GM23338 (cell line): ENCODE results near the gene BLVRA. TPM values are rescaled to one million over a fixed set of nuclear protein-coding genes. Genes with fewer than 3 reads are reported as not detected.

Source experiments
- ATAC-seq: fragments of 200-7000 bp; cut with Tn5 transposase; 3 replicates; pipeline ENCODE4 v1.9.1; 2020
- DNase-seq: peaks from one replicate; pipeline ENCODE4 v3.0.0-alpha.2; 2015; ENCODE audit warnings: low spot score
- H2AFZ ChIP-seq: fragments of 200-600 bp; sonication (generic); 2 replicates; pipeline ENCODE4 v1.8.0; 2016; ENCODE audit warnings: antibody characterized with exemption, mild to moderate bottlenecking, moderate library complexity
- H3F3A ChIP-seq: fragments of 200-600 bp; sonication (generic); replicated peaks from 2 replicates; pipeline ENCODE4 v1.8.0; 2017; ENCODE audit warnings: antibody characterized with exemption, mixed run types, low read depth
- H3K27ac ChIP-seq: fragments of 200-600 bp; sonication (generic); 2 replicates; pipeline ENCODE4 v1.6.1; 2016; ENCODE audit warnings: low read depth
- H3K27me3 ChIP-seq: fragments of 200-600 bp; sonication (generic); 2 replicates; pipeline ENCODE4 v1.8.0; 2016; ENCODE audit warnings: mild to moderate bottlenecking, mixed run types, moderate library complexity; ENCODE audit not compliant: insufficient read depth
- H3K36me3 ChIP-seq: fragments of 200-600 bp; sonication (generic); 2 replicates; pipeline ENCODE4 v1.8.0; 2016; ENCODE audit warnings: mild to moderate bottlenecking; ENCODE audit not compliant: insufficient read depth
- H3K4me1 ChIP-seq: fragments of 200-600 bp; sonication (generic); 2 replicates; pipeline ENCODE4 v1.8.0; 2016; ENCODE audit warnings: mild to moderate bottlenecking, moderate library complexity; ENCODE audit not compliant: insufficient read depth
- H3K4me2 ChIP-seq: fragments of 200-600 bp; sonication (generic); 2 replicates; pipeline ENCODE4 v1.7.1; 2017; ENCODE audit warnings: mixed run types
- H3K4me3 ChIP-seq: fragments of 200-600 bp; sonication (generic); 2 replicates; pipeline ENCODE4 v1.6.1; 2016; ENCODE audit warnings: mixed run types
- H3K79me2 ChIP-seq: fragments of 200-600 bp; sonication (generic); replicated peaks from 2 replicates; pipeline ENCODE4 v1.8.0; 2017; ENCODE audit warnings: mild to moderate bottlenecking; ENCODE audit not compliant: insufficient read depth
- H3K9me2 ChIP-seq: fragments of 200-600 bp; sonication (generic); 2 replicates; pipeline ENCODE4 v1.8.0; 2017; ENCODE audit not compliant: insufficient read depth
- H4K20me1 ChIP-seq: fragments of 200-600 bp; sonication (generic); replicated peaks from 2 replicates; pipeline ENCODE4 v1.8.0; 2017; ENCODE audit warnings: mild to moderate bottlenecking; ENCODE audit not compliant: insufficient read depth
- H3K27ac Mint-ChIP-seq: 2 replicates; pipeline ENCODE4 v1.8.0; 2020; ENCODE audit warnings: inconsistent platforms, mild to moderate bottlenecking, moderate library complexity, mixed read lengths
- H3K27me3 Mint-ChIP-seq: 3 replicates; pipeline ENCODE4 v1.8.0; 2022; ENCODE audit warnings: low read depth, mild to moderate bottlenecking, moderate library complexity, mixed read lengths, inconsistent platforms; ENCODE audit not compliant: insufficient read depth, poor library complexity
- H3K36me3 Mint-ChIP-seq: 3 replicates; pipeline ENCODE4 v1.8.0; 2021; ENCODE audit warnings: low read depth, mild to moderate bottlenecking, inconsistent platforms, moderate library complexity, mixed read lengths
- H3K4me1 Mint-ChIP-seq: 3 replicates; pipeline ENCODE4 v1.8.0; 2020; ENCODE audit warnings: mild to moderate bottlenecking, inconsistent platforms, mixed read lengths
- H3K4me3 Mint-ChIP-seq: 3 replicates; pipeline ENCODE4 v1.8.0; 2021; ENCODE audit warnings: moderate library complexity, mild to moderate bottlenecking, inconsistent platforms, mixed read lengths
- H3K9me3 Mint-ChIP-seq: 3 replicates; pipeline ENCODE4 v1.8.0; 2020; ENCODE audit warnings: moderate library complexity, mild to moderate bottlenecking, inconsistent platforms, mixed read lengths
- CREB1 ChIP-seq: fragments of 250-450 bp; sonication (Bioruptor Pico); IDR thresholded peaks from 2 replicates; pipeline ENCODE4 v1.5.0; 2020; ENCODE audit warnings: low read depth, mild to moderate bottlenecking, moderate library complexity
- EZH2 ChIP-seq: fragments of 200-600 bp; sonication (generic); IDR thresholded peaks from one replicate; pipeline ENCODE4 v1.8.0; 2017; ENCODE audit warnings: antibody characterized with exemption, mild to moderate bottlenecking, low read depth; ENCODE audit not compliant: unreplicated experiment
- EZH2phosphoT487 ChIP-seq: fragments of 200-600 bp; sonication (generic); IDR thresholded peaks from one replicate; pipeline ENCODE4 v1.8.1; 2018; ENCODE audit warnings: antibody characterized with exemption; ENCODE audit not compliant: unreplicated experiment
- JUNB ChIP-seq: IDR thresholded peaks from one replicate; pipeline ENCODE4 v1.6.1; 2016; ENCODE audit warnings: antibody characterized with exemption; ENCODE audit not compliant: unreplicated experiment
- STAT1 ChIP-seq: IDR thresholded peaks from one replicate; pipeline ENCODE4 v1.6.1; 2016; ENCODE audit warnings: antibody characterized with exemption; ENCODE audit not compliant: unreplicated experiment
- ZNF114 ChIP-seq: fragments of 250-450 bp; sonication (Bioruptor Pico); IDR thresholded peaks from 2 replicates; pipeline ENCODE4 v1.5.0; 2020; ENCODE audit warnings: mild to moderate bottlenecking, moderate library complexity
- ZNF331 ChIP-seq: fragments of 250-450 bp; sonication (Bioruptor Pico); IDR thresholded peaks from 2 replicates; pipeline ENCODE4 v1.5.0; 2020; ENCODE audit warnings: low read depth, mild to moderate bottlenecking, moderate library complexity
- polyA plus RNA-seq: library from polyadenylated mRNA; unstranded; fragments of >200 nt; fragmentation: Nextera tagmentation; extraction: Ambion mirVana; gene quantifications from 2 replicates; pipeline ENCODE4 v1.2.1, GENCODE V29; 2016
- total RNA-seq: library from RNA; depleted of rRNA; stranded (reverse); fragments of >200 nt; shearing (Covaris generic); gene quantifications from 2 replicates; pipeline ENCODE4 v1.2.3, GENCODE V29; 2014
- TF ChIP-seq, protein P1 (sequence below): fragments of 250-450 bp; sonication (Bioruptor Pico); IDR thresholded peaks from 2 replicates; pipeline ENCODE4 v1.5.0; 2020; ENCODE audit warnings: mild to moderate bottlenecking, moderate library complexity
- TF ChIP-seq, protein P2 (sequence below): IDR thresholded peaks from 2 replicates; pipeline ENCODE4 v1.6.1; 2016; ENCODE audit warnings: antibody characterized with exemption
- TF ChIP-seq, protein P3 (sequence below): IDR thresholded peaks from one replicate; pipeline ENCODE4 v1.6.1; 2018; ENCODE audit warnings: antibody characterized with exemption; ENCODE audit not compliant: unreplicated experiment
- TF ChIP-seq, protein P4 (sequence below), 2 experiments: fragments of 200-600 bp in 1 of 2; sonication (generic) in 1 of 2; conservative IDR thresholded peaks; 2 replicates each; pipeline versions ENCODE4 v1.5.1 to v1.6.1; 2016 to 2017; ENCODE audit warnings: antibody characterized with exemption in 2 of 2, low read depth in 2 of 2, mild to moderate bottlenecking in 2 of 2, moderate library complexity in 1 of 2

BLVRA gene
- total and polyA plus RNA-seq, 2 experiments from 2014 or later, result 17.0 to 46.5 TPM

DNA sequence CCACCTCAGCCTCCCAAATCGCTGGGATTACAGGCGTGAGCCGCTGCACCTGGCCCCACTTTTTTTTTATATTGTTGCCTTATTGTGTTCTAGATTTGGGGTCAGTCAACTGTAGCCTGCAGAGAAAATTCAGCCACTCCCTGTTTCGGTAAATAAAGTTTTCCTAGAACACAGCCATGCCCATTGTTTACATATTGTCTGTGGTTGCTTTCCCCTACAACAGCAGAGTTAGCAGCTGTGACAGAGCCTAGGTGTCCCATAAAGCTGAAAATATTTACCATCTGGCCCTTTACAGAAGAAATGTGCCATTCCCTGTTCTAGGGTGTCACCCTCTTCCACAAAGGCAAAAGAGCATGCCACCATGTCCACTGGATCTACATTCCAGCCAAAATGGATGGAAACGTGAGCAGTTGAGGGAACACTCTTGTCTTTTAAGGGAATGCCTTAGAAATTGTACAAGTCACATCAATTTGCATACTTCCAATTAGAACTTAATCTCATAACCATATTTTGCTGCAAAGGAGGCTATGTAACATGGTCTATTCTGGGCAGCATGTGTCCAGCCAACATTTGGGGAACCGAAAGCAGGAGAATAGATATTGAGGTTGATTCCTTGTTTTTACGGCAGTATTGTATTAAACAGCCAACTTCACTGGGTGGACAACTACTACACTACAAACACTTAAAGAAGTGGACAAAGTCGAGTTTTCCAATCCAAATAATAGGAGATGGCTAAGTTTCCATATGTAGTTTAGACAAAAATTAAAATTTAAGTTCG, 11.0 kb upstream of the BLVRA start (continued):
- no peak for TF ChIP-seq EZH2

DNA sequence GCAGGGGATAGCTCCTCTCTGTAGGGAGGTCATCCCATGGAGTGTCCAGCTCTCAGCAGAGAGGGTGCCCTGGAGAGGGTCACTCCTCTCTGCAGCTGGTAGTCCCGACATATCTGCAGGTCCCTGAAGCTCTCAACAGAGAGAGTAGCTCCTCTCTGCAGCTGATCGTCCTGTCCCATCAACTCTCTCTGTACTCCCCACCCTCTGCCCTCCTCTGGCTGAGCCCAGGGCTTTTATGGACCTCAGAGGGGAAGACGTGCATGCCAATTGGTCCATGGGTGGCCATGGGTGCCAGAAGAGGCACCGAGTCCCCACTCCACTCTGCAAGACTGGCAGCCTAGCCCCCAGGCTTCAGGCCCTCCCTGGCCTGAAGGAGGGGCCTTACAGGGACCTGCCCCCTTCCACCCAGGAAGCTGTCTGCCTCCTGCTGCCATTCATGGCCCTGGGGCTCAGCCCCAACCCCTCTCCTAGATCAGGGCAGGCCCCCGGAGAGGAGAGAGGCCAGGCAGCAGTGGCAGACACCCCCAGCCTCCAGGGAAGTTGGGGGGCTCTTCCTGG, 9.0 kb upstream of the BLVRA start:
- H2AFZ ChIP-seq, result no peak overlapping the region; the same call in 1 of the 2 replicates
- no peaks in the 10 kb centered on the region for H3K79me2 ChIP-seq
- H3K4me2 ChIP-seq, result no peak overlapping the region
- DNase-seq (no peak), ATAC-seq (no peak)
- no peaks in the 10 kb centered on the region for H4K20me1 ChIP-seq
- Mint-ChIP-seq H3K4me3 (no peak overlapping the region), H3K27me3 (peaks cover 4% of the 10 kb centered on the region), H3K9me3 (no peaks in the 10 kb centered on the region), H3K36me3 (no peaks in the 10 kb centered on the region), H3K4me1 (peaks cover 4% of the 10 kb centered on the region; the same call in 2 of the 3 replicates), H3K27ac (no peak overlapping the region)
- H3K9me2 ChIP-seq, result no peaks in the 10 kb centered on the region
- no peaks in the 10 kb centered on the region for H3K36me3 ChIP-seq
- H3F3A ChIP-seq, result no peaks in the 10 kb centered on the region
- H3K27ac ChIP-seq, result no peak overlapping the region
- no peaks in the 10 kb centered on the region for H3K27me3 ChIP-seq
- H3K4me3 ChIP-seq, result no peak overlapping the region
- no peaks in the 10 kb centered on the region for H3K4me1 ChIP-seq
- no peak for TF ChIP-seq JUNB
- TF ChIP-seq, protein P1, sequence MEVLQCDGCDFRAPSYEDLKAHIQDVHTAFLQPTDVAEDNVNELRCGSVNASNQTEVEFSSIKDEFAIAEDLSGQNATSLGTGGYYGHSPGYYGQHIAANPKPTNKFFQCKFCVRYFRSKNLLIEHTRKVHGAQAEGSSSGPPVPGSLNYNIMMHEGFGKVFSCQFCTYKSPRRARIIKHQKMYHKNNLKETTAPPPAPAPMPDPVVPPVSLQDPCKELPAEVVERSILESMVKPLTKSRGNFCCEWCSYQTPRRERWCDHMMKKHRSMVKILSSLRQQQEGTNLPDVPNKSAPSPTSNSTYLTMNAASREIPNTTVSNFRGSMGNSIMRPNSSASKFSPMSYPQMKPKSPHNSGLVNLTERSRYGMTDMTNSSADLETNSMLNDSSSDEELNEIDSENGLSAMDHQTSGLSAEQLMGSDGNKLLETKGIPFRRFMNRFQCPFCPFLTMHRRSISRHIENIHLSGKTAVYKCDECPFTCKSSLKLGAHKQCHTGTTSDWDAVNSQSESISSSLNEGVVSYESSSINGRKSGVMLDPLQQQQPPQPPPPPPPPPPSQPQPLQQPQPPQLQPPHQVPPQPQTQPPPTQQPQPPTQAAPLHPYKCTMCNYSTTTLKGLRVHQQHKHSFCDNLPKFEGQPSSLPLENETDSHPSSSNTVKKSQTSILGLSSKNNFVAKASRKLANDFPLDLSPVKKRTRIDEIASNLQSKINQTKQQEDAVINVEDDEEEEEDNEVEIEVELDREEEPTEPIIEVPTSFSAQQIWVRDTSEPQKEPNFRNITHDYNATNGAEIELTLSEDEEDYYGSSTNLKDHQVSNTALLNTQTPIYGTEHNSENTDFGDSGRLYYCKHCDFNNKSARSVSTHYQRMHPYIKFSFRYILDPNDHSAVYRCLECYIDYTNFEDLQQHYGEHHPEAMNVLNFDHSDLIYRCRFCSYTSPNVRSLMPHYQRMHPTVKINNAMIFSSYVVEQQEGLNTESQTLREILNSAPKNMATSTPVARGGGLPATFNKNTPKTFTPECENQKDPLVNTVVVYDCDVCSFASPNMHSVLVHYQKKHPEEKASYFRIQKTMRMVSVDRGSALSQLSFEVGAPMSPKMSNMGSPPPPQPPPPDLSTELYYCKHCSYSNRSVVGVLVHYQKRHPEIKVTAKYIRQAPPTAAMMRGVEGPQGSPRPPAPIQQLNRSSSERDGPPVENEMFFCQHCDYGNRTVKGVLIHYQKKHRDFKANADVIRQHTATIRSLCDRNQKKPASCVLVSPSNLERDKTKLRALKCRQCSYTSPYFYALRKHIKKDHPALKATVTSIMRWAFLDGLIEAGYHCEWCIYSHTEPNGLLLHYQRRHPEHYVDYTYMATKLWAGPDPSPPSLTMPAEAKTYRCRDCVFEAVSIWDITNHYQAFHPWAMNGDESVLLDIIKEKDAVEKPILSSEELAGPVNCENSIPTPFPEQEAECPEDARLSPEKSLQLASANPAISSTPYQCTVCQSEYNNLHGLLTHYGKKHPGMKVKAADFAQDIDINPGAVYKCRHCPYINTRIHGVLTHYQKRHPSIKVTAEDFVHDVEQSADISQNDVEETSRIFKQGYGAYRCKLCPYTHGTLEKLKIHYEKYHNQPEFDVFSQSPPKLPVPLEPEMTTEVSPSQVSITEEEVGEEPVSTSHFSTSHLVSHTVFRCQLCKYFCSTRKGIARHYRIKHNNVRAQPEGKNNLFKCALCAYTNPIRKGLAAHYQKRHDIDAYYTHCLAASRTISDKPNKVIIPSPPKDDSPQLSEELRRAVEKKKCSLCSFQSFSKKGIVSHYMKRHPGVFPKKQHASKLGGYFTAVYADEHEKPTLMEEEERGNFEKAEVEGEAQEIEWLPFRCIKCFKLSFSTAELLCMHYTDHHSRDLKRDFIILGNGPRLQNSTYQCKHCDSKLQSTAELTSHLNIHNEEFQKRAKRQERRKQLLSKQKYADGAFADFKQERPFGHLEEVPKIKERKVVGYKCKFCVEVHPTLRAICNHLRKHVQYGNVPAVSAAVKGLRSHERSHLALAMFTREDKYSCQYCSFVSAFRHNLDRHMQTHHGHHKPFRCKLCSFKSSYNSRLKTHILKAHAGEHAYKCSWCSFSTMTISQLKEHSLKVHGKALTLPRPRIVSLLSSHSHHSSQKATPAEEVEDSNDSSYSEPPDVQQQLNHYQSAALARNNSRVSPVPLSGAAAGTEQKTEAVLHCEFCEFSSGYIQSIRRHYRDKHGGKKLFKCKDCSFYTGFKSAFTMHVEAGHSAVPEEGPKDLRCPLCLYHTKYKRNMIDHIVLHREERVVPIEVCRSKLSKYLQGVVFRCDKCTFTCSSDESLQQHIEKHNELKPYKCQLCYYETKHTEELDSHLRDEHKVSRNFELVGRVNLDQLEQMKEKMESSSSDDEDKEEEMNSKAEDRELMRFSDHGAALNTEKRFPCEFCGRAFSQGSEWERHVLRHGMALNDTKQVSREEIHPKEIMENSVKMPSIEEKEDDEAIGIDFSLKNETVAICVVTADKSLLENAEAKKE (CRISPR knock-in tag), result no peak
- no peak for TF ChIP-seq CREB1 (CRISPR knock-in tag)
- no peak for TF ChIP-seq EZH2phosphoT487
- no peak for TF ChIP-seq ZNF331 (CRISPR knock-in tag)
- TF ChIP-seq, protein P2, sequence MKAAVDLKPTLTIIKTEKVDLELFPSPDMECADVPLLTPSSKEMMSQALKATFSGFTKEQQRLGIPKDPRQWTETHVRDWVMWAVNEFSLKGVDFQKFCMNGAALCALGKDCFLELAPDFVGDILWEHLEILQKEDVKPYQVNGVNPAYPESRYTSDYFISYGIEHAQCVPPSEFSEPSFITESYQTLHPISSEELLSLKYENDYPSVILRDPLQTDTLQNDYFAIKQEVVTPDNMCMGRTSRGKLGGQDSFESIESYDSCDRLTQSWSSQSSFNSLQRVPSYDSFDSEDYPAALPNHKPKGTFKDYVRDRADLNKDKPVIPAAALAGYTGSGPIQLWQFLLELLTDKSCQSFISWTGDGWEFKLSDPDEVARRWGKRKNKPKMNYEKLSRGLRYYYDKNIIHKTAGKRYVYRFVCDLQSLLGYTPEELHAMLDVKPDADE, result no peak
- TF ChIP-seq EZH2, result no peak
- TF ChIP-seq, protein P3, sequence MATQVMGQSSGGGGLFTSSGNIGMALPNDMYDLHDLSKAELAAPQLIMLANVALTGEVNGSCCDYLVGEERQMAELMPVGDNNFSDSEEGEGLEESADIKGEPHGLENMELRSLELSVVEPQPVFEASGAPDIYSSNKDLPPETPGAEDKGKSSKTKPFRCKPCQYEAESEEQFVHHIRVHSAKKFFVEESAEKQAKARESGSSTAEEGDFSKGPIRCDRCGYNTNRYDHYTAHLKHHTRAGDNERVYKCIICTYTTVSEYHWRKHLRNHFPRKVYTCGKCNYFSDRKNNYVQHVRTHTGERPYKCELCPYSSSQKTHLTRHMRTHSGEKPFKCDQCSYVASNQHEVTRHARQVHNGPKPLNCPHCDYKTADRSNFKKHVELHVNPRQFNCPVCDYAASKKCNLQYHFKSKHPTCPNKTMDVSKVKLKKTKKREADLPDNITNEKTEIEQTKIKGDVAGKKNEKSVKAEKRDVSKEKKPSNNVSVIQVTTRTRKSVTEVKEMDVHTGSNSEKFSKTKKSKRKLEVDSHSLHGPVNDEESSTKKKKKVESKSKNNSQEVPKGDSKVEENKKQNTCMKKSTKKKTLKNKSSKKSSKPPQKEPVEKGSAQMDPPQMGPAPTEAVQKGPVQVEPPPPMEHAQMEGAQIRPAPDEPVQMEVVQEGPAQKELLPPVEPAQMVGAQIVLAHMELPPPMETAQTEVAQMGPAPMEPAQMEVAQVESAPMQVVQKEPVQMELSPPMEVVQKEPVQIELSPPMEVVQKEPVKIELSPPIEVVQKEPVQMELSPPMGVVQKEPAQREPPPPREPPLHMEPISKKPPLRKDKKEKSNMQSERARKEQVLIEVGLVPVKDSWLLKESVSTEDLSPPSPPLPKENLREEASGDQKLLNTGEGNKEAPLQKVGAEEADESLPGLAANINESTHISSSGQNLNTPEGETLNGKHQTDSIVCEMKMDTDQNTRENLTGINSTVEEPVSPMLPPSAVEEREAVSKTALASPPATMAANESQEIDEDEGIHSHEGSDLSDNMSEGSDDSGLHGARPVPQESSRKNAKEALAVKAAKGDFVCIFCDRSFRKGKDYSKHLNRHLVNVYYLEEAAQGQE, result no peak
- no peak for TF ChIP-seq ZNF114 (CRISPR knock-in tag)
- TF ChIP-seq, protein P4, sequence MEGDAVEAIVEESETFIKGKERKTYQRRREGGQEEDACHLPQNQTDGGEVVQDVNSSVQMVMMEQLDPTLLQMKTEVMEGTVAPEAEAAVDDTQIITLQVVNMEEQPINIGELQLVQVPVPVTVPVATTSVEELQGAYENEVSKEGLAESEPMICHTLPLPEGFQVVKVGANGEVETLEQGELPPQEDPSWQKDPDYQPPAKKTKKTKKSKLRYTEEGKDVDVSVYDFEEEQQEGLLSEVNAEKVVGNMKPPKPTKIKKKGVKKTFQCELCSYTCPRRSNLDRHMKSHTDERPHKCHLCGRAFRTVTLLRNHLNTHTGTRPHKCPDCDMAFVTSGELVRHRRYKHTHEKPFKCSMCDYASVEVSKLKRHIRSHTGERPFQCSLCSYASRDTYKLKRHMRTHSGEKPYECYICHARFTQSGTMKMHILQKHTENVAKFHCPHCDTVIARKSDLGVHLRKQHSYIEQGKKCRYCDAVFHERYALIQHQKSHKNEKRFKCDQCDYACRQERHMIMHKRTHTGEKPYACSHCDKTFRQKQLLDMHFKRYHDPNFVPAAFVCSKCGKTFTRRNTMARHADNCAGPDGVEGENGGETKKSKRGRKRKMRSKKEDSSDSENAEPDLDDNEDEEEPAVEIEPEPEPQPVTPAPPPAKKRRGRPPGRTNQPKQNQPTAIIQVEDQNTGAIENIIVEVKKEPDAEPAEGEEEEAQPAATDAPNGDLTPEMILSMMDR (conservative IDR thresholded peaks at IDR 0.05; ENCODE audit: low read depth in 2 of 2), result no peak
- no peak for TF ChIP-seq STAT1
